NT2/D1 (cell line): ENCODE measurements around the gene PDXK.

Experiments used
- DNase-seq: peaks from one replicate; pipeline ENCODE4 v3.0.0-alpha.2; 2011; ENCODE audit warnings: low read depth, low spot score
- H3K27me3 ChIP-seq: 2 replicates; pipeline ENCODE4 v1.6.0; 2011; ENCODE audit warnings: mild to moderate bottlenecking; ENCODE audit not compliant: insufficient read length, insufficient read depth
- H3K36me3 ChIP-seq: 2 replicates; pipeline ENCODE4 v1.6.1; 2011; ENCODE audit warnings: mild to moderate bottlenecking, low read length, mixed read lengths; ENCODE audit not compliant: insufficient read depth, insufficient read length
- H3K4me1 ChIP-seq: 2 replicates; pipeline ENCODE4 v1.5.1; 2011; ENCODE audit not compliant: insufficient read depth, insufficient read length
- H3K4me3 ChIP-seq: 2 replicates; pipeline ENCODE4 v1.5.1; 2011; ENCODE audit warnings: low read depth; ENCODE audit not compliant: insufficient read length
- H3K9ac ChIP-seq: 2 replicates; pipeline ENCODE4 v1.6.0; 2011; ENCODE audit warnings: low read depth; ENCODE audit not compliant: insufficient read length
- H3K9me3 ChIP-seq: 2 replicates; pipeline ENCODE4 v1.5.1; 2011; ENCODE audit warnings: mild to moderate bottlenecking, low read length; ENCODE audit not compliant: insufficient read depth
- SUZ12 ChIP-seq: IDR thresholded peaks from 2 replicates; pipeline ENCODE4 v1.6.1; 2011; ENCODE audit not compliant: insufficient read length, insufficient read depth; ENCODE audit errors: extremely low read depth
- YY1 ChIP-seq: IDR thresholded peaks from 2 replicates; pipeline ENCODE4 v1.6.1; 2011; ENCODE audit not compliant: insufficient read length, insufficient read depth
- ZNF274 ChIP-seq: IDR thresholded peaks from 2 replicates; pipeline ENCODE4 v1.6.1; 2011; ENCODE audit warnings: mild to moderate bottlenecking, low read depth, low read length

Gene PDXK

DNA sequence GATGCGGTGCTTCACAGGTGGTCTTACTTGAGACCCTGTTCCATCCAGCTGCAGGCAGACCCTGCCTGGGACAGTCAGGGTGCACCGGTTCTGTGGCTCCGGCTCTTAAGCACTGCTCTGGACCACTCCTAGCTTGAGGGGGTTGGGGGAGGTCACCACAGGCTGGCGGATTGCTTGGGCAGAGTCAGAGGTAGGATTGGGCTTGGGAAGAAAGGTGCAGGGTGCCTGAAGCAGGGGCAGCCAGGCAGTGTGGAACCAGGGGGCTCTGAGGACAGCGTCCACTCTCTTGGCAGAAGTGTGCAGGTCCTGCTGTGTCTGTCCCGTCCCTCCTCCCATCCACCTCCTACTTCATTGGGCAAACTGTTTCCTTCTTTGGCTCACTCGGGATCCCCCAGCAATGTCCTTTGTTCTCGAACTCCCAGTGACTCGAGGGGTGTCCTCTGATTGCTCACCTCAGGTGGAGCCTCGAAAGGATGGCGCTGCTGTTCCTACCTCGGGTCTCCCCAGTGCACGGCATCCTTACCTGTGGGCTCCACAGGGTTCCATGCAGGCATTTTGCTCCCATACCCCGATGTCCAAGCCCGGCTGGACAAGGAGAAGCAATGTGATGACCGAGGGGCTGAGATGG is 1.7 kb downstream of the PDXK start:
- Histone ChIP-seq H3K36me3 (peaks cover 36% of the 10 kb centered on the region), H3K9ac (peak overlapping the region; percentile 99), H3K9me3 (no peaks in the 10 kb centered on the region), H3K4me1 (peaks cover 25% of the 10 kb centered on the region), H3K27me3 (peaks cover 45% of the 10 kb centered on the region), H3K4me3 (peak overlapping the region; percentile 99)
- DNase-seq, result no peak
- TF ChIP-seq YY1 (no peak), SUZ12 (no peak), ZNF274 (no peak)

DNA sequence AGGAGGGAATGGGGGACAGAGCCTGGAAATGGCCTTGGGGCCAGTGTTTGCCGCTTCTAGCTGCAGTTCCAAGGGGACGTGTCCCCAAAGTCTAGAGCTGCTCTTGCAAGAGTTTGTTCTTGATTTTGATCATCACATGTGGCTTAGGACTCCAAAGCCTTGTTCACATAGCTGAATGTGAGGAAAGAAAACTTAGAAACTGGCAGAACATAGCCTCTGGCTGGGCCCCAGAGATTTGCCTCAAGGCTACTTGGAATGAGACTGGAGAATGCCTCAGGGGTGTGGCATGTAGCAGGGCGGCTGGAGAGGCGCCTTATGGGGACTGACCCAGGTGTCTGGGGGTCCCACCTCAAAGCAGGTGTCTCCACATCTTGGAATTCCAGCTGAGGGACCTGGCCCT is 2.3 kb downstream of the PDXK start:
- Histone ChIP-seq H3K4me3 (no peak overlapping the region), H3K4me1 (peaks cover 25% of the 10 kb centered on the region), H3K9ac (peak overlapping the region; percentile 99)

DNA sequence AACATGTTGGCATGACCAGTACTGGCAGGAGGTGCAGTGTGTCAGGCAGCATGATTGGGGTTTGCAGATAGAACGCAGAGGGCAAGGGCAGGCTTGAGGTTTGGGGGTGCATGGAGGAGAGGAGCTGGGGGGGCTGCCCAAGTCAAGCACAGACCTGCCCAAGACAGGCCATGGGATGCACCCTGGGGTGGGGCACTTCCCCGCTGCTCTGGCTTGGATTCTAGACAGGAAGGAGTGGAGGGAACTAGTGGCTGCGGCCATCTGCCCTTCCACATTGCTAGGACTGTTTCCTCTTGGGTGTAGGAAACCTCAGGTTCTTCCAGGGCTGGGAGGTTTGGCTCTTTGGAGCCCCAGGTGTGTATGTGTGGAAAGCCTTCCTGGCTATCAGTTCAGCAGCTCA is 3.0 kb downstream of the PDXK start:
- Histone ChIP-seq H3K36me3 (peaks cover 40% of the 10 kb centered on the region), H3K4me1 (peaks cover 25% of the 10 kb centered on the region), H3K9ac (peak overlapping the region; percentile 21), H3K9me3 (no peaks in the 10 kb centered on the region), H3K27me3 (peaks cover 34% of the 10 kb centered on the region), H3K4me3 (no peak overlapping the region)
- TF ChIP-seq ZNF274 (no peak), YY1 (no peak), SUZ12 (no peak)
- no peak for DNase-seq

More for the DNA sequence above, 2.3 kb downstream of the PDXK start:
- Histone ChIP-seq H3K27me3 (peaks cover 41% of the 10 kb centered on the region), H3K36me3 (peaks cover 36% of the 10 kb centered on the region), H3K9me3 (no peaks in the 10 kb centered on the region)
- DNase-seq, result no peak
- no peak for TF ChIP-seq YY1

DNA sequence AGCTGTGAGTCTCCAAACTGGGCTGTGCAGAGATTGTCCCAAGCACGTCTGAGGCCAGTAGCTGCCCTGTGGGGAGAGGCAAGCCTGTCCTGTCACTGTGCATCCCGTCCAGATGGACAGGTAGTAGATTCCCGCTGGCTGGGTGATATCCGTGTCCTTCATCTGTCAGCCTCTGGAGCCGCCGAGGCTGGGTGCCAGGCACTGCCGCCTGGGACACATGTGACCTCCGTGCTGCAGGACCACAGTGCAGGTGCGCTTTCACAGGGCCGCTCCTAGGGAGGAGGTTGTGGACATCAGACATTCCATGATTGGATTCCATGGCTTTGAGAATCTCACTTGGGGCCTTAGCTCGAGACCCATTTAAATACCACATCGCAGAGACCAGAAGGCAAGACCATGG is 4.7 kb downstream of the PDXK start:
- peak overlapping the region; percentile 18 for H3K9ac ChIP-seq
- DNase-seq, result no peak
- H3K27me3 ChIP-seq, result peaks cover 18% of the 10 kb centered on the region
- TF ChIP-seq ZNF274, result no peak
- no peak for TF ChIP-seq YY1
- TF ChIP-seq SUZ12, result no peak
- H3K4me1 ChIP-seq, result peaks cover 36% of the 10 kb centered on the region
- peaks cover 43% of the 10 kb centered on the region for H3K36me3 ChIP-seq
- no peak overlapping the region for H3K4me3 ChIP-seq
- no peaks in the 10 kb centered on the region for H3K9me3 ChIP-seq

DNA sequence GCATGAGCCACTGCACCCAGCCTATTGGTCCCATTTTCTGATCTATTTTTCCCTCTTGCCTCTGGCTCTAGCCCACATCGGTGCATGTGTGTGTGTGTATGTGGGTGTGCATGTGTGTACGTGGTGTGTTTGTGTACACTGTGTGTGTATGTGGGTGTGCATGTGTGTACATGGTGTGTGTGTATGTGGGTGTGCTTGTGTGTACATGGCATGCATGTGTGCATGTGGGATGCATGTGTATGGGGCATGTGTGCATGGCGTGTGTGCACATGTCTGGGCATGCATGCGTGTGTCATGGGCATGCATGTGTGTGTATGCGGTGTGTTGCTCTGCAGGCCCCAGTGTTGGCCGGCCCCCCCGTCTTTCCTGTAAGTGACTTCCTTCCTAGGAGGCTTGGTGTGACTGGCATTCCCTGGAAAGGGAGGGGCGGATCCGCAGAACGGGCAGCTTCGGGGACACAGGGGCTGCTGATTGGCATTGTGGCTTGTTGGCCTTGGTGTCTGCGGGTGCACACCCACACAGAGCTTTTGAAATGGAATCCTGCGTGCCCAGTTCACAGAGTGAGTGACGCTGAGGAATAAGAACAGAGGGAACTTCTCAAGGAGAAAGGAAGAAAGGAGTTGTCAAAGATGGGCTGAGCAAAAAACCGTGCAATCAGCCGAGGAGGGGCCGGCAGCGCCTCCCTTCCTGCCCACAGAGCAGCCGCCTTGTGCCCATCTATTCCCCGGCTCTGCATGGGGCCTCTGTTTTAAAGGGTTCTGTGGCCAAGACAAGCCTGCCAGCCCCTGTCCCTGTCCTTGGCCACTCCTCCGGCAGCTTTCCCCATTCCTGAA is 8.0 kb downstream of the PDXK start:
- Histone ChIP-seq H3K4me3 (no peak overlapping the region), H3K9ac (no peak overlapping the region), H3K36me3 (peaks cover 38% of the 10 kb centered on the region), H3K4me1 (peaks cover 24% of the 10 kb centered on the region), H3K27me3 (no peaks in the 10 kb centered on the region), H3K9me3 (no peaks in the 10 kb centered on the region)
- DNase-seq, result no peak
- TF ChIP-seq ZNF274 (no peak), YY1 (no peak), SUZ12 (no peak)

DNA sequence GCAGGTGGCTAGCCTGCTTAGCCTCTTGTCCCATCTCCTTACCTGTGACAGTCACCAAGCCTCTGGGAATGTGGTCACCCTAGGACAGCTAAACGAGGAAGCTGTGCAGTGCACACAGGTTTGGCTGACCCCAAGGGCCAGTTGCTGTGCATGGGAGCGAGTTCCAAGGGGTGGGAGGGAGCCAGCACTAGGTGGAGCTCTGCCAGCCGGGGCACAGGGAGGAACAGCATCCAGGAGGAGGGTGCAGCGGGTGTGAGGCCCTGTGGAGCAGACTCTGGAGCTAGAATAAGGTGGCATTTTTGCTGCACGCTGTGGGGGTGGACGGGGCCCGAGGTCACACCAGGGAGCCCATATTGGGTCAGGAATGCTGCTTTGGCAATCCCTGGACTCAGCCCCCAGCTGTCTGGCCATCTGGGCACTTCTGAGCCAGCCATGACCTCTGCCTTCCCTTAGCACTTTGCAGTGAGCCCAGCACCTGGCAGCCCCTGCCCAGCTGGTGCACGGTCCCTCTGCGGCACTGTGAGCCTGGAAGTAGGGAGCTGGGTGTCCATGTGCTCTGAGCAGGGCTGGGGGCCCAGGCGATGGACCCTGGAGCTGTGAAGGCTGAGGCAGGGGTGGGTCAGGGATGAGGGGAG is 8.7 kb downstream of the PDXK start:
- peak overlapping the region; percentile 88 for H3K9ac ChIP-seq
- DNase-seq, result no peak
- H3K27me3 ChIP-seq, result no peaks in the 10 kb centered on the region
- peak overlapping the region; percentile 59 for H3K4me3 ChIP-seq
- peaks cover 22% of the 10 kb centered on the region for H3K4me1 ChIP-seq
- no peaks in the 10 kb centered on the region for H3K9me3 ChIP-seq
- TF ChIP-seq ZNF274 (no peak), SUZ12 (no peak), YY1 (no peak)
- H3K36me3 ChIP-seq, result peaks cover 36% of the 10 kb centered on the region

DNA sequence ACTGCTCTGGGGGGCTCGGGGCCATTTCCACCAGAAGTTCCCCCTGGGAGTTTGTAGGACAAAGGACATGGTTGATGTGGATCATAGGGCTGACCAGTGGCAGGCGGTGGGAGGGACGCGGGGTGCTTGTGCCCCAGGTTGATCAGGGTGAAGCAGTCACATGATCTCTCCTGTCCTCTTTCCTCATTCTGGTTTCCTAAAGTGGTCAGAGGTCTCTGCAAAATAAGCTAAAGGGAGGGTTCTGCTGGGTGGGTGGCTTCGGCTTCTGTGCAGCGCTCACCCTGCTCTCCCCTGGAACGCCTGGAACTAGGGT is 9.2 kb downstream of the PDXK start:
- peak overlapping the region; percentile 88 for H3K9ac ChIP-seq
- no peak for TF ChIP-seq SUZ12
- no peak for TF ChIP-seq YY1
- TF ChIP-seq ZNF274, result no peak
- H3K4me3 ChIP-seq, result peak overlapping the region; percentile 59
- H3K9me3 ChIP-seq, result no peaks in the 10 kb centered on the region
- no peak for DNase-seq
- H3K27me3 ChIP-seq, result no peaks in the 10 kb centered on the region
- peaks cover 22% of the 10 kb centered on the region for H3K4me1 ChIP-seq
- H3K36me3 ChIP-seq, result peaks cover 35% of the 10 kb centered on the region
